Hepatocyte (in vitro differentiated cells): ENCODE measurements around the gene HCAR1.

Experiments used
- CTCF ChIP-seq: fragments of 200-600 bp; sonication (generic); IDR thresholded peaks from 2 replicates; pipeline ENCODE4 v1.5.1; 2016; ENCODE audit warnings: antibody characterized with exemption, mild to moderate bottlenecking; ENCODE audit not compliant: poor library complexity
- EZH2 ChIP-seq: fragments of 200-600 bp; sonication (generic); IDR thresholded peaks from 2 replicates; pipeline ENCODE4 v1.6.1; 2016; ENCODE audit warnings: antibody characterized with exemption, mild to moderate bottlenecking, borderline replicate concordance
- EZH2phosphoT487 ChIP-seq: fragments of 200-600 bp; sonication (generic); IDR thresholded peaks from one replicate; pipeline ENCODE4 v1.6.1; 2018; ENCODE audit warnings: antibody characterized with exemption, mild to moderate bottlenecking, low read depth, moderate library complexity; ENCODE audit not compliant: unreplicated experiment, severe bottlenecking

GRCh38 chr12:122725452-122726079 lies 5.1 kb downstream of the HCAR1 start:
- TF ChIP-seq CTCF (no peak), EZH2 (no peak), EZH2phosphoT487 (no peak)
